K562 (cell line): ENCODE measurements around the gene DPM1. TPM values are rescaled to one million over a fixed set of nuclear protein-coding genes. Genes with fewer than 3 reads are reported as not detected.
A peak's percentile ranks its signal among the peaks of the same experiment; 100 is the strongest.

Source experiments
- CBX5 ChIP-seq: IDR thresholded peaks from 2 replicates; pipeline ENCODE4 v1.6.1; 2014; ENCODE audit warnings: low read depth, borderline replicate concordance
- CCAR2 ChIP-seq: fragments of 200-400 bp; formaldehyde crosslinking; IDR thresholded peaks from 2 replicates; pipeline ENCODE4 v1.6.1; 2017; ENCODE audit warnings: mild to moderate bottlenecking, low read depth, low read length
- DNMT1 ChIP-seq: fragments of 450-650 bp; IDR thresholded peaks from 2 replicates; pipeline ENCODE4 v1.6.1; 2016; ENCODE audit warnings: antibody characterized with exemption, mild to moderate bottlenecking
- FIP1L1 ChIP-seq: fragments of 200-400 bp; formaldehyde crosslinking; IDR thresholded peaks from 2 replicates; pipeline ENCODE4 v1.6.1; 2018; ENCODE audit warnings: mild to moderate bottlenecking, low read depth, low read length; ENCODE audit not compliant: poor library complexity, severe bottlenecking
- FOXK1 ChIP-seq: sonication (generic); formaldehyde crosslinking; IDR thresholded peaks from 2 replicates; pipeline ENCODE4 v1.8.0; 2022; ENCODE audit warnings: missing genetic modification reagents, mild to moderate bottlenecking, borderline replicate concordance
- LCOR ChIP-seq: sonication (generic); formaldehyde crosslinking; IDR thresholded peaks from 2 replicates; pipeline ENCODE4 v1.8.0; 2022; ENCODE audit warnings: mild to moderate bottlenecking, missing genetic modification reagents
- MTA2 ChIP-seq: fragments of 450-650 bp; IDR thresholded peaks from 2 replicates; pipeline ENCODE4 v1.6.1; 2016; ENCODE audit warnings: low read depth
- PPARD ChIP-seq: fragments of 250-450 bp; sonication (Bioruptor Pico); IDR thresholded peaks from 2 replicates; pipeline ENCODE4 v1.8.0; 2022; ENCODE audit warnings: inconsistent platforms, mild to moderate bottlenecking, moderate library complexity
- SIX5 ChIP-seq, 2 experiments: IDR thresholded peaks; 2 replicates each; pipeline ENCODE4 v1.6.1; 2011; ENCODE audit warnings: low read length in 2 of 2, borderline replicate concordance in 1 of 2, low read depth in 1 of 2, mild to moderate bottlenecking in 1 of 2, moderate library complexity in 1 of 2; ENCODE audit not compliant: insufficient read depth in 1 of 2
- SMARCB1 ChIP-seq: IDR thresholded peaks from 2 replicates; pipeline ENCODE4 v1.6.1; 2011; ENCODE audit warnings: improper control_type of control experiment, low read depth; ENCODE audit not compliant: insufficient read length
- SPI1 ChIP-seq: IDR thresholded peaks from 2 replicates; pipeline ENCODE4 v1.6.1; 2011; ENCODE audit warnings: low read depth, low read length, control low read depth, borderline replicate concordance
- SRSF1 ChIP-seq: fragments of 200-400 bp; formaldehyde crosslinking; IDR thresholded peaks from 2 replicates; pipeline ENCODE4 v1.6.1; 2017; ENCODE audit warnings: mild to moderate bottlenecking, low read depth, low read length, moderate library complexity
- TGIF2 ChIP-seq: sonication (generic); formaldehyde crosslinking; IDR thresholded peaks from 2 replicates; pipeline ENCODE4 v1.8.1; 2022; ENCODE audit warnings: mild to moderate bottlenecking, missing genetic modification reagents, moderate library complexity
- TRIM28 ChIP-seq: fragments of 450-650 bp; IDR thresholded peaks from 2 replicates; pipeline ENCODE4 v1.6.1; 2017
- ZBTB49 ChIP-seq: sonication (generic); formaldehyde crosslinking; IDR thresholded peaks from 2 replicates; pipeline ENCODE4 v1.8.0; 2022; ENCODE audit warnings: missing genetic modification reagents, mild to moderate bottlenecking, borderline replicate concordance
- ZNF184 ChIP-seq: sonication (generic); formaldehyde crosslinking; IDR thresholded peaks from 2 replicates; pipeline ENCODE4 v1.5.0; 2020; ENCODE audit warnings: missing genetic modification reagents
- ZNF740 ChIP-seq, 3 experiments: fragments of 200-800 bp in 1 of 3; sonication (Bioruptor generic) in 1 of 3; sonication (generic) in 1 of 3; formaldehyde crosslinking in 1 of 3; IDR thresholded peaks; 2 replicates each; pipeline versions ENCODE4 v1.6.1 to v1.8.0; 2016 to 2022; ENCODE audit warnings: mild to moderate bottlenecking in 2 of 3, missing compliant biosample characterization in 2 of 3, missing genetic modification characterization in 2 of 3, missing genetic modification reagents in 1 of 3
- polyA plus RNA-seq, 8 experiments: library from polyadenylated mRNA; depleted of rRNA in 4 of 8; stranded (reverse) in 5 of 8; unstranded in 3 of 8; fragments of >200 nt; fragmentation: Nextera tagmentation in 2 of 8; fragmentation: Illumina TruSeq in 1 of 8; extraction: Ambion mirVana in 2 of 8; extraction: Trizol in 1 of 8; gene quantifications; 2 replicates each; pipeline versions ENCODE4 v1.2.1 to v1.2.3, GENCODE V29; 2011 to 2014; ENCODE audit warnings: inconsistent platforms in 1 of 8, missing spikeins in 1 of 8
- total RNA-seq, 7 experiments: library from RNA; depleted of rRNA in 6 of 7; stranded (reverse); fragments of >200 nt in 6 of 7; fragmentation: Illumina TruSeq in 2 of 7; extraction: Trizol in 2 of 7; gene quantifications; 2 replicates each; pipeline versions ENCODE4 v1.2.1 to v1.2.3, GENCODE V29; 2011 to 2021; ENCODE audit warnings: low replicate concordance in 1 of 7
- TF ChIP-seq, protein P1 (sequence below), 2 experiments: fragments of 200-800 bp in 1 of 2; sonication (Bioruptor generic) in 1 of 2; sonication (generic) in 1 of 2; formaldehyde crosslinking in 1 of 2; IDR thresholded peaks in 1 of 2; conservative IDR thresholded peaks in 1 of 2; 2 replicates each; pipeline versions ENCODE4 v1.5.0 to v1.6.1; 2016 to 2020; ENCODE audit warnings: missing compliant biosample characterization in 1 of 2, missing genetic modification characterization in 1 of 2, missing genetic modification reagents in 1 of 2
- TF ChIP-seq, protein P2 (sequence below): fragments of 250-450 bp; sonication (Bioruptor Pico); IDR thresholded peaks from 2 replicates; pipeline ENCODE4 v1.8.0; 2021; ENCODE audit warnings: moderate library complexity, mild to moderate bottlenecking, inconsistent platforms

DPM1 gene
- total and polyA plus RNA-seq, 9 of the 15 experiments (the other 6 are each of a cell fraction or from before 2014, with no cell fraction given) = 75.2 to 190 (median 153) TPM

GRCh38 chr20:50929299-50930138, 28.8 kb downstream of the DPM1 start (continued):
- TF ChIP-seq ZBTB49 (CRISPR knock-in tag) = no peak; the same call in 1 of the 2 replicates
- TF ChIP-seq ZNF184 (CRISPR knock-in tag) = no peak
- TF ChIP-seq PPARD (CRISPR knock-in tag) = no peak
- TF ChIP-seq MTA2 = 0 out of 2 replicates have a peak, but pooled peaks have one; percentile 9
- no peak for TF ChIP-seq SMARCB1
- TF ChIP-seq, protein P1, sequence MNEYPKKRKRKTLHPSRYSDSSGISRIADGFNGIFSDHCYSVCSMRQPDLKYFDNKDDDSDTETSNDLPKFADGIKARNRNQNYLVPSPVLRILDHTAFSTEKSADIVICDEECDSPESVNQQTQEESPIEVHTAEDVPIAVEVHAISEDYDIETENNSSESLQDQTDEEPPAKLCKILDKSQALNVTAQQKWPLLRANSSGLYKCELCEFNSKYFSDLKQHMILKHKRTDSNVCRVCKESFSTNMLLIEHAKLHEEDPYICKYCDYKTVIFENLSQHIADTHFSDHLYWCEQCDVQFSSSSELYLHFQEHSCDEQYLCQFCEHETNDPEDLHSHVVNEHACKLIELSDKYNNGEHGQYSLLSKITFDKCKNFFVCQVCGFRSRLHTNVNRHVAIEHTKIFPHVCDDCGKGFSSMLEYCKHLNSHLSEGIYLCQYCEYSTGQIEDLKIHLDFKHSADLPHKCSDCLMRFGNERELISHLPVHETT (CRISPR knock-in tag; conservative IDR thresholded peaks at IDR 0.05 in 1 of 2, IDR thresholded peaks at IDR 0.05 in 1 of 2) = peak in 1 of 2 experiments; percentile 66; a peak in 1 of 4 replicates
- TF ChIP-seq CCAR2 = 0 out of 2 replicates have a peak, but pooled peaks have one; percentile 76
- no peak for TF ChIP-seq SRSF1
- TF ChIP-seq SPI1 = peak; percentile 76
- TF ChIP-seq TGIF2 = no peak
- TF ChIP-seq, protein P2, sequence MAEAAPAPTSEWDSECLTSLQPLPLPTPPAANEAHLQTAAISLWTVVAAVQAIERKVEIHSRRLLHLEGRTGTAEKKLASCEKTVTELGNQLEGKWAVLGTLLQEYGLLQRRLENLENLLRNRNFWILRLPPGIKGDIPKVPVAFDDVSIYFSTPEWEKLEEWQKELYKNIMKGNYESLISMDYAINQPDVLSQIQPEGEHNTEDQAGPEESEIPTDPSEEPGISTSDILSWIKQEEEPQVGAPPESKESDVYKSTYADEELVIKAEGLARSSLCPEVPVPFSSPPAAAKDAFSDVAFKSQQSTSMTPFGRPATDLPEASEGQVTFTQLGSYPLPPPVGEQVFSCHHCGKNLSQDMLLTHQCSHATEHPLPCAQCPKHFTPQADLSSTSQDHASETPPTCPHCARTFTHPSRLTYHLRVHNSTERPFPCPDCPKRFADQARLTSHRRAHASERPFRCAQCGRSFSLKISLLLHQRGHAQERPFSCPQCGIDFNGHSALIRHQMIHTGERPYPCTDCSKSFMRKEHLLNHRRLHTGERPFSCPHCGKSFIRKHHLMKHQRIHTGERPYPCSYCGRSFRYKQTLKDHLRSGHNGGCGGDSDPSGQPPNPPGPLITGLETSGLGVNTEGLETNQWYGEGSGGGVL (CRISPR knock-in tag) = no peak
- TF ChIP-seq CBX5 = peak; percentile 59; the same call in 1 of the 2 replicates
- no peak for TF ChIP-seq FOXK1
- peak; percentile 96 for TF ChIP-seq LCOR (CRISPR knock-in tag)
- no peak for TF ChIP-seq DNMT1
- TF ChIP-seq FIP1L1 = no peak
- TF ChIP-seq SIX5 (IDR thresholded peaks at IDR 0.05; ENCODE audit: borderline replicate concordance in 1 of 2, insufficient read depth in 1 of 2, low read depth in 1 of 2, low read length in 2 of 2) = no peak
- TF ChIP-seq TRIM28 = 0 out of 2 replicates have a peak, but pooled peaks have one; percentile 36
- peak; percentile 69 for TF ChIP-seq ZNF740 (CRISPR knock-in tag; IDR thresholded peaks at IDR 0.05)
- TF ChIP-seq ZNF740 (tag; IDR thresholded peaks at IDR 0.05) = peak in 1 of 2 experiments; percentile 56; a peak in 1 of 4 replicates
